Measurements from ENCODE around the gene ADAMTSL1.

- TF ChIP-seq CTCF (IDR thresholded peaks at IDR 0.05; ENCODE audit: low read depth, low read length, missing input control) (no peak), ATF3 (IDR thresholded peaks at IDR 0.05) (no peak), MAX (IDR thresholded peaks at IDR 0.05) (no peak), GABPA (IDR thresholded peaks at IDR 0.05 in 1 of 2, conservative IDR thresholded peaks at IDR 0.05 in 1 of 2) (no peak), RAD21 (IDR thresholded peaks at IDR 0.05) (no peak), TAF1 (conservative IDR thresholded peaks at IDR 0.05) (no peak), EGR1 (IDR thresholded peaks at IDR 0.05; ENCODE audit: low read depth in 2 of 2) (no peak), YY1 (IDR thresholded peaks at IDR 0.05) (no peak), FOXA2 (IDR thresholded peaks at IDR 0.05) (no peak), JUND (IDR thresholded peaks at IDR 0.05) (no peak)
Measured at GRCh38 chr9:18955626-18956025, 481.7 kb downstream of the ADAMTSL1 start.
